ENCODE results near the gene RPL7A.
A peak's percentile ranks its signal among the peaks of the same experiment; 100 is the strongest.
"Not testable (repeated sequence)": the region's sequence is repeated elsewhere in the genome, so short reads cannot be mapped to it uniquely, and the experiment has no call there.

The RPL7A gene

DNA sequence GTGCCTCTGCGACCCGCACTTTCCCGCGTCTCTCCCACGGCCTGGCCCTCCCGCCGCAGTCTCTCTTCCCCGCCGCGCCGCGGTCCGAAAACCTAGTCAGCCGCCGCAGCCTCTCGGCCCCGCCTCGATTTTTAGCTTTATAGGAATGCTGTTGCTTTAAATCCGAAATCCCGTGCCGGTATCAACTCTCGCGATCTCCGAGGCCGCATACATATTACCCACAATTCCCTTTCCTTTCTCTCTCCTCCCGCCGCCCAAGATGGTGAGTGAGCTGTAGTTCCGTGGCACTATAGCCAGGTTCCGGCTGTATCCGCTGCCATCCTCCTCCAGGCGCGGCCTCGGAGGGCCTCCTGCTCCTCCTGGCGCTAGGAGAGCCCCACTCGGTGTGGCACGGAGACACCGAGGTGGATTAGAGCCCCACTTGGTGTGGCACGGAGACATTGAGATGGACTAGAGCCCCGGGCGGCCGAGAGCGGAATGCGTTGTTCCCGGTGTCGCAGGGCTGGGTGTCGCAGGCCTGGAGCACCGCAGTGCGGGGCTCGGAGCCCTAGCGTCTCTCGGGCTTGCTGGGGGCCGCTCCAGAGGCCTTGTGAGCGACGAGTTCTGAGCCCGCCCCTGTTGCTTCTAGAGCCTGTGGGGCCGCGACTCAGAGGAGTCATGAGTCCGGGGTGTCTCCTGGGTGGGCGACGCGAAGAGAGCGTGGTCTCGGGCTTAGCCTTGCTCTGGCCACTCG lies at the start of gene RPL7A, which contains the start of gene MED22:
Gene RPL7A (plus strand): TSS at position 234 of the 733 bp plus-strand sequence. CDS start 26 bp downstream, at position 260.
Gene MED22 (minus strand): TSS at position 147 of the 733 bp plus-strand sequence. CDS start 1,469 bp downstream, outside the sequence.
- DNase-seq (ENCODE audit: low read depth): peak; percentile 95

DNA sequence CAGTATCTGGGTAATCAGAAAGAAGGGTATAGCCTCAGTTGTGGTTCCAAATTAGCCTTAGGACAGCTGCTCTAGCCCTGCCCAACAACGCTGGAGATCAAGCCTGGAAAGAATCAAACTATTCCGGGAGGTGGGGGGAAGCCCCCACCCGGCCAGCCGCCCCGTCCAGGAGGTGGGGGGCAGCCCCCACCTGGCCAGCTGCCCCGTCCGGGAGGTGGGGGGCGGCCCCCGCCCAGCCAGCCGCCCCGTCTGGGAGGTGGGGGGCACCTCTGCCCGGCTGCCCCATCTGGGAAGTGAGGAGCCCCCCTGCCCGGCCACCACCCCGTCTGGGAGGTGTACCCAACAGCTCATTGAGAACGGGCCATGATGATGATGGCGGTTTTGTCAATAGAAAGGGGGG lies 48.0 kb upstream of the RPL7A start:
- not testable (repeated sequence) for DNase-seq (ENCODE audit: low read depth)

- DNase-seq (ENCODE audit: low read depth): no peak
Observed at GRCh38 chr9:133301253-133302230, 46.5 kb upstream of the RPL7A start.

DNA sequence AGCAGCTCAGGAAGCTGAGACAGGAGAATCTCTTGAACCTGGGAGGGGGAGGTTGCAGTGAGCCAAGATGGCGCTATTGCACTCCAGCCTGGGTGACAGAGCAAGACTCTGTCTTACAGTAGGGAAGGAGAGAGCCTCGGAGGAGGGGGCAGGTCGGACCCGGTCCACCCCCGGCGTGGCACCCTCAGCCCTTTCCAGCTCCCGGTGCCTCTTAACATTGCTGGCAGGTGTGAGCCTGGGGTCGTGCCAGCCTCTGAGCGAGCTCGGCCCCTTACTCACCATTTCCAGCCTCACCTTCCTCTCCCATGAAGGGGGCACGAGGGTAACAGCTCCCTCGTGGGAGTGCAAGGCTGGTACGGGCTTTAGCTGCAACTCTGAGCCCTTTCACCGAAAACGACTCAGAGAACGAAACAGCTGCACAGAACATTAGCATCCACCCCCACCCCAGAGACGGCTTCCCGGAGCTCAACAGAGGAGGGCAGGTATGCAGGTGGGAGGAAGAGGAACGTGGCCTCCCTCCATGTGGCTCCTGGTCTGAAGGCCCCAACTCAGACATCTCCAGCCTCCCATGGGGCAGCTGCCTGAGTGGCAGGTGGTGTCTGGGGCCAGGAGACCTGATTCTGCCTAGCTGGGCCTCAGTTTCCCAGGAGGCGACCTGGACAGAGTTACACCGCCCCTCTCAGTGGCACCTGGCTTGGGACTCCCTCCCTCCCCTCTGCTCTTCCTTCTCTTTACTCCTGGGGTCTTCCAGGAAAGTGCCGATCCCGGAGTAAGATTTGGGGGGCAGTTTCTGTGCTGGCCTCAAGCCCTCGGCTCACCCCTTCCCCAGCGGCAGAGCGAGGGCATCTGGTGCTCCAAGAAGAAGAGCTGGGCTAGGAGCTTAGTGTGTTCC lies 44.5 kb upstream of the RPL7A start:
- DNase-seq (ENCODE audit: low read depth): no peak

DNA sequence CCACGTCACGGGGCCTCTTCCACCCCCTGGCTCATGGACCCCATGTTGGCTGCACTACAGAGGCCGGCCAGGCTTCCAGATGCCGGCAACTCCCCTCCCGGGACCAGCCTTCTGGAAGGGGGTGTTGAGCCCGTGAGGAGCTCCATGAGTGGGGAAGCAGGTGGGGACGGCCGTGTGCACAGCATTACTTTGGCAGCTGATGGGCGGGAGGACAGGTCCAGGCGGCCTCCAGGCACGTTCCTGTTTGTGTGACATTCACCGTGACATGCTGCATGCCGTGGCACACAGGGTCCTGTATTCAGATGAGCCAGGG lies 43.9 kb upstream of the RPL7A start:
- no peak for DNase-seq (ENCODE audit: low read depth)

DNA sequence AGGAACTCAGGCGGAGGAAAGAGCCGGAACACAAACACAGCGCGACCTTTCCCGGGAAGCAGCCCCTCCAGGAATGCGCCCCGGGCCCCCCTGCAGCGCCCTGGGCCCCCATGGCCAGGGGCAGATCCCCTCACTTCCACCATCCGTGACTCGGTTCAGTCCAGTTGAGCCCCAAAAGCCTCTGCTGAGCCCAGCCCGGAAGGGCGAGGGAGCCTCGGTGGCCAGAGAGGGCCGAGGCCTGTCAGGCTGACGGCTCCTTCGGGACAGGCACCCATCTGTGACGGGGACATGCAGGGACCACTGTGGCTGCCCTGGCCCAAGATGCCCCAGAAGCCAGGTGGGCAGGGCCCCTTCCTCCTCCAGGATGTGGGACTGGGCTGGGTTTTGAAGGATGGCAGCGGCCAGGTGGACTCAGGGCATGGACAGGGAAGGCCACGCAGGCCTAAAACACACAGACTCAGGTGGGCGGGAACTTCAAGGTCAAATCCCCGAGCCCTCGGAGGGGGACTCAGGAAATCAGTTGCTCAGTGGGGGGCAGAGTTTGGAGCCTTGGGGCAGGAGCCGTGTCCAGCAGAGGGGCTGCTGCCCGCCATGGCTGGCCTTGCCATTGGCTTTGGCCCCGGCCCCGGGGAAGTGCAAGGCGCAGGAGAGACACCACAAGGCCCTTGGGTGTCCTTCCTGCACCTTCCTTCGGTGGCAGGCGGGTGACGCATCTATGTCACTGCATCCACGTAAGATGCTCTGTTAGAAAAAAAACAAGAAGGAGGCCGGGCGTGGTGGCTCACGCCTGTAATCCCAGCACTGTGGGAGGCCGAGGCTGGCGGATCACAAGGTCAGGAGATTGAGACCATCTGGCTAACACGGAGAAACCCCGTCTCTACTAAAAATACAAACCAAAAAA lies 43.3 kb upstream of the RPL7A start:
- DNase-seq (ENCODE audit: low read depth): no peak

DNA sequence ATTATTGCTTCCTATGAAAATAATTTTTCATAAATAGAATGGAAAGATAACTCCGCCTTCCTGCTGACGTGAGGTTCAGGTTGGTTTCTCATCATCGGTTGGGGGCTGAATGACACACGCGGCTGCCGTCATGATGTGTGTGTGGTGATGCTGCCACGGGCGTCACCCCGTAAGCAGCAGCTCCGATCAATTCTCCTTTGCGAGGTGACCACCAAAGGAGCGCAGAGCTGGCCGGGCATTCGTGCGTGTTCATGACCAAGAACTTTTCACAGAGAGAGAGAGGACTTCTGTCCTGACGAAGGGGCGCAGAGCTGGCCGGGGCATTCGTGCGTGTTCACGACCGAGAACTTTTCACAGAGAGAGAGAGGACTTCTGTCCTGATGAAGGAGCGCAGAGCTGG lies 42.3 kb upstream of the RPL7A start:
- DNase-seq (ENCODE audit: low read depth): no peak

DNA sequence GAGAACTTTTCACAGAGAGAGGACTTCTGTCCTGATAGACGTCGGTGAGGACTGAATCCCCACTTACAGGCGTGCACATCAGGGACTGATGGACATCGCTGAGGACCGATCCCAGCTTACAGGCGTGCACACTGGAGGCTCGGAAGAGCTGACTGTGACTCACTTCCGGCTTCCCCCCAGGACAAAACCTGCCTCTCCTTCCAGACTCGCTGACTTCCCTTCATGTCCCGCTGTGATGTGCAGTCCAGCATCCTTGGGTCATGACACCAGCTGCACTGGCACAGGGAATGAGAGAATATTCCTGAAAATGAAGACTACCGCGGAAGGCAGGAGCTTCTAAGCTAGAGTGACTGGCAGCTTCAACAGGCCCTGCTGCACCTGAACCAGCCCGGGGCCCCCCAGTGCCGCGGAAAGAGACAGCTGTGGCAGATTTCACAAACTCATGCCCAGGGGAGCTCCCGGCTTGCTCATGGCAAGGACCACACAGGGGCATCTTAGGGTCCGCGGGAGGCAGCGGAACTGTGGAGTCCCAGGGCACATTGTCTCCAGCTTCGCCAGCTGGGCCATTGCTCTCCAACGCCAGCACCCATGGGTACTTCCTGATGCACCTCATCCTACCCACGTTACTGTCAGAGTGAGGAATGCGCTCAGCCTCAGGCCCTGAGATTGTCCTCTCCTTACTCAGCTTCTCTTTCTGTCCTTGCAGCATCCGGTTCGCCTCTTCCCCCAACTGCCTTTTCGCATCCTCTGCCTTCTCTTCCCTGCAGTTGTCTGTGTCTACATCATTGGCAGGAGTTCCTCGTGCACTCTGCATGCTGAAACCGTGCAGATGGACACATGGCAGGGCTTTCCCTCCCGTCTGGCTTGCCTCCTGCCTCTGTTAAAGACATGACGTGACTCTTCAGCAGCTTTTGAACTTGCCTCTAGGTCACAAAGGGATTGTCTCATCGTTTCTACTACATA lies 41.5 kb upstream of the RPL7A start:
- no peak for DNase-seq (ENCODE audit: low read depth)

DNA sequence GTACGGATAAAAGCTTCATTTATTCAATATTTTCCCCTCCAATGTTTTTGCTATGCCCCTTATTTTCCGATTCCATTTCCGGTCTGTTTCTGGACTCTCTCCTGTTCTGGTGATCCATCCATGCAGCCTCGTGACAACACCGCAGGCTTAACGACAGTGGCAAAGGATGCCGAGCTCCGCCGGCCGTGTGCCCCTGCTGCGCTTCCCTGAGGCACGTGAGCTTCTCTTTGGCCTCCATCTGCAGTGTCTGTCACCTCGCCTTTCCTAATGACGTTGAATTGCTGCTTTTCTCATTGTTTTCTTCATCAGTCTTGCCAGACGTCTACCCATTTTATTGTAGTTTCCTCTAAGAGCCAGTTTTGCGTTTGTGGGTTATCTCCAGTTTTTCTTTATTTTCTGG lies 40.7 kb upstream of the RPL7A start:
- no peak for DNase-seq (ENCODE audit: low read depth)

GRCh38 chr9:133309608-133310007 lies 38.4 kb upstream of the RPL7A start:
- DNase-seq (ENCODE audit: low read depth): no peak

DNA sequence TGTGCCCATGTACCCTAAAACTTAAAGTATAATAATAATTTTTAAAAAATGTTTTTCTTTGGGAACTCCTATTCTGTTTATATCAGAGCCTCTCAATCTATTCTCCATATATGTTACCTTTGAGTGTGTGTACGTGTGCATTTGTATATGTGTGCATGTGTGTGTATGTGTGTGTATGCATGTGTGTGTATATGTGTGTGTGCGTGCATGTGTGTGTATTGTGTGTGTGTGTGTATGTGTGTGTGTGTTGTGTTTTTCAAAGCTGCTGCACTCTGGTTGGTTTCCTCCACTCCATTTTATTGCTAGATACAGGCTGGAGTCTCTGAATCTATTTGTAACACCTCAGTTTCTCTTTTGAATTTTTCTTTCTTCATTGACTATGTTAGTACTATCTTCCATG lies 32.0 kb upstream of the RPL7A start:
- no peak for DNase-seq (ENCODE audit: low read depth)

DNA sequence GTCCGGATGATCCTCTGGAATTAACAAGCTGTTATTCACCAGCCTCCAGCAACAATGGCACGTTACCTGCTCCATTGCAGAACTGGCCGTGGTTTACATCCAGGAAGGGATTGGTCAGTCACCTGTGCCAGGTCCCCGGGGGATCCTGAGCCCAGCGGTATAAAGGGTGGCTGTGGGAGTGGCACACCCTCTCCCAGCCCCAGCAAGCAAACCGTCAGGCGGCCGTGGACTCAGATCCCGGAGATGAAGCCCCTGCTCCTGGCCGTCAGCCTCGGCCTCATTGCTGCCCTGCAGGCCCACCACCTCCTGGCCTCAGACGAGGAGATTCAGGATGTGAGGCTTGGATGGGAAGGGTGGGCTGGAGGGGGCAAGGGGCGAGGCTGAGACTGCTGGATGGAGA lies 30.5 kb upstream of the RPL7A start:
- DNase-seq (ENCODE audit: low read depth): not testable (repeated sequence)

- DNase-seq (ENCODE audit: low read depth): no peak
Observed at GRCh38 chr9:133320421-133320881, 27.6 kb upstream of the RPL7A start.

- no peak for DNase-seq (ENCODE audit: low read depth)
Observed at GRCh38 chr9:133321411-133321935, 26.5 kb upstream of the RPL7A start.

DNA sequence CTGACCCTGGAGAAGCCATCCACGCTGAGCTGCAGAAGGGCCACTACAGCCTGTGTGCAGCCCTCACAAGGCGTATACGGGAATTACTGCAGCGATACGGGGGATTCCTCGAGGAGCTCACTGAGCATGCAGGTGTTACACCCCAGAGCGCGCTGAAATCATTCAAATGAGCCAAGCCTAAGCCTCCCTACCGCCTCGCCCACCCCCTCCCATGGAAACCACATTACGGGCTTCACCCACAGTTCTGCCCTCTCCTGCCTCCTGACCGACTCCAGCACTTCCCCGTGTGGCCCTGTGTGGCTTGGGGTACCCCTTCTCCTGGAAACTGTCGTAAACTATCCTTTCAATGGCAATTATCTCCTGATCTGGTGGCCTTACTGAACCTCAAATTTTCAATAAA lies 25.3 kb upstream of the RPL7A start:
- no peak for DNase-seq (ENCODE audit: low read depth)

- no peak for DNase-seq (ENCODE audit: low read depth)
Observed at GRCh38 chr9:133323211-133323610, 24.8 kb upstream of the RPL7A start.

DNA sequence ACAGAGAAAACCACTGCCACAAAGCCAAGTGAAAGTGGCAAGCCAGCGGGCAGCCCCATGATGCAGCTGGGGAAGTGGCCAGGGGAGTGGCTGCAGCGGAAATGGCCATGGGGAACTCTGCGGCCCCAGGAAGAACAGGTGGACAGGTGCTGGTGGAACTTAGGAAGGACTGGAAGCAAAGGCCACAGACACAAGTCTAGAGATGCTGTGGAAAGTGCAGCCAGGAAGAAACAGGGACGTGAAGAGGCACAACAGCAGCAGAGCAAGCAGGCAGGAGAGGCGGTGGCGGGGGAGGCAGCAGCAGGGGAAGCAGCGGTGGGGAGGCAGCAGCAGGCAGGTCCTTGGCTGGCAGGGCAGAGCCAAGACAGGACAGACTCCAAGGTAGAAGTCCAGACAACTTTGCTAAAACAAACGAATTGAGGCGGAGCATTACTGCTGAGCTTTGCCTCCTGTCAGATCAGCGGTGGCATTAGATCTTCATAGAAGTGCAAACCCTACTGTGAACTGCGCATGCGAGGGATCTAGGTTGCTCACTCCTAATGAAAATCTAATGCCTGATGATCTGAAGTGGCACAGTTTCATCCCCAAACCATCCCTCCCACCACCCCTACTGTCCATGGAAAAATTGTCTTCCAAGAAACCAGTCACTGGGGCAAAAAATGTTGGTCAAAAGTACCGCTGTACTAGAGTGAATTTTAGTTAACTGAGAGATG lies 23.9 kb upstream of the RPL7A start:
- DNase-seq (ENCODE audit: low read depth): no peak

DNA sequence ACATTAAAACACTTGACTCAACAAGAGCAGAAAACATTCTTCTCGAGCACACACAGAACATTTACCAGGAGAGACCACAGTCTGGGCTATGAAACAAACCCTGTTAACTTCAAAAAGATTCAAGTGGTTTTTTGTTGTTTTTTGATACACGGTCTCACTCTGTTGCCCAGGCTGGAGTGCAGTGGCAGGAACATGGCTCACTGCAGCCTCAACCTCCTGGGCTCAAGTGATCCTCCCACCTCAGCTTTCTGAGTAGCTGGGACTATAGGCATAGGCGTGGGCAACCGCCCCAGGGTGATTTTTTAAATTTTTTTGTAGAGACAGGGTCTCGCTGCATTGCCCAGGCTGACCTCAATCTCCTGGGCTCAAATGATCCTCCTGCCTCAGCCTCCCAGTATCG lies 21.0 kb upstream of the RPL7A start:
- DNase-seq (ENCODE audit: low read depth): not testable (repeated sequence)

Measured in fibroblast of gingiva (primary cell).